SU-DHL-6 (cell line): ENCODE data around the gene BPIFB3.

Experiments used
- H2AFZ ChIP-seq: fragments of 200-600 bp; sonication (generic); 2 replicates; pipeline ENCODE4 v1.6.1; 2014; ENCODE audit warnings: low read depth, mild to moderate bottlenecking, moderate library complexity, mixed read lengths, antibody characterized with exemption, low read length; ENCODE audit not compliant: severe bottlenecking
- H3F3A ChIP-seq: fragments of 200-600 bp; shearing (Covaris generic); 2 replicates; pipeline ENCODE4 v1.6.0; 2016; ENCODE audit warnings: antibody characterized with exemption, mild to moderate bottlenecking; ENCODE audit not compliant: insufficient read depth
- H3K27ac ChIP-seq: fragments of 200-600 bp; sonication (generic); 2 replicates; pipeline ENCODE4 v1.5.1; 2016; ENCODE audit warnings: low read depth, mild to moderate bottlenecking, low read length, moderate library complexity, mixed read lengths
- H3K27me3 ChIP-seq: fragments of 200-600 bp; sonication (generic), shearing (Covaris generic); 2 replicates; pipeline ENCODE4 v1.6.0; 2014; ENCODE audit warnings: mild to moderate bottlenecking, low read length
- H3K36me3 ChIP-seq: fragments of 200-600 bp; sonication (generic); 2 replicates; pipeline ENCODE4 v1.6.1; 2014; ENCODE audit warnings: mild to moderate bottlenecking, low read length, mixed read lengths
- H3K4me2 ChIP-seq: fragments of 300-600, 200-600 bp; shearing (Covaris generic), sonication (generic); 2 replicates; pipeline ENCODE4 v1.6.0; 2014; ENCODE audit warnings: low read length, low read depth, mild to moderate bottlenecking; ENCODE audit not compliant: poor library complexity, severe bottlenecking
- H3K4me3 ChIP-seq: fragments of 200-600 bp; sonication (generic); 2 replicates; pipeline ENCODE4 v1.5.1; 2014; ENCODE audit warnings: antibody characterized with exemption, low read length, mild to moderate bottlenecking, mixed read lengths; ENCODE audit not compliant: insufficient read depth, poor library complexity, severe bottlenecking
- H3K79me2 ChIP-seq: fragments of 200-600 bp; sonication (generic); 2 replicates; pipeline ENCODE4 v1.6.1; 2014; ENCODE audit warnings: mild to moderate bottlenecking, low read length, moderate library complexity; ENCODE audit not compliant: insufficient read depth
- H3K9ac ChIP-seq: fragments of 200-600 bp; sonication (generic); 2 replicates; pipeline ENCODE4 v1.7.0; 2014; ENCODE audit warnings: mild to moderate bottlenecking, low read length
- H3K9me2 ChIP-seq: fragments of 200-600 bp; sonication (generic); replicated peaks from 2 replicates; pipeline ENCODE4 v1.6.1; 2014; ENCODE audit warnings: low read length; ENCODE audit not compliant: insufficient read depth
- H3K9me3 ChIP-seq: fragments of 200-600 bp; sonication (generic); 2 replicates; pipeline ENCODE4 v1.6.1; 2014; ENCODE audit warnings: low read length, mixed read lengths; ENCODE audit not compliant: insufficient read depth
- H4K20me1 ChIP-seq: fragments of 200-600 bp; sonication (generic); 2 replicates; pipeline ENCODE4 v1.6.1; 2014; ENCODE audit warnings: low read depth, mild to moderate bottlenecking, antibody characterized with exemption, low read length, moderate library complexity, mixed read lengths
- CTCF ChIP-seq: fragments of 200-600 bp; sonication (generic); IDR thresholded peaks from one replicate; pipeline ENCODE4 v1.5.1; 2017; ENCODE audit warnings: antibody characterized with exemption, mild to moderate bottlenecking, low read length, moderate library complexity; ENCODE audit not compliant: insufficient read depth, poor library complexity, severe bottlenecking
- EZH2phosphoT487 ChIP-seq: fragments of 200-600 bp; sonication (generic), shearing (Covaris generic); conservative IDR thresholded peaks from 2 replicates; pipeline ENCODE4 v1.6.1; 2018; ENCODE audit warnings: mild to moderate bottlenecking, antibody characterized with exemption, low read length, moderate library complexity, mixed read lengths

BPIFB3 gene

GRCh38 chr20:33031531-33031930 is 22.2 kb upstream of the BPIFB3 start, which contains the start of gene BPIFB6:
BPIFB6 (plus strand) TSS chr20:33031648; CDS start chr20:33031648, 0 bp downstream.
- no peak within 1 kb of the TSS for H3K4me3 ChIP-seq
- H3K9me2 ChIP-seq, result no peaks in the 10 kb centered on the region
- no peak within 1 kb of the TSS for H3K4me2 ChIP-seq
- no peaks in the 10 kb centered on the region for H3K27me3 ChIP-seq
- no peak for TF ChIP-seq EZH2phosphoT487
- no peaks in the 10 kb centered on the region for H3K9me3 ChIP-seq
- no peaks in the 10 kb centered on the region for H4K20me1 ChIP-seq
- H3K36me3 ChIP-seq, result no peaks in the 10 kb centered on the region
- H3F3A ChIP-seq, result no peaks in the 10 kb centered on the region
- H3K79me2 ChIP-seq, result no peaks in the 10 kb centered on the region
- H3K9ac ChIP-seq, result no peak within 1 kb of the TSS
- no peak within 1 kb of the TSS for H2AFZ ChIP-seq
- H3K27ac ChIP-seq, result no peak within 1 kb of the TSS

DNA sequence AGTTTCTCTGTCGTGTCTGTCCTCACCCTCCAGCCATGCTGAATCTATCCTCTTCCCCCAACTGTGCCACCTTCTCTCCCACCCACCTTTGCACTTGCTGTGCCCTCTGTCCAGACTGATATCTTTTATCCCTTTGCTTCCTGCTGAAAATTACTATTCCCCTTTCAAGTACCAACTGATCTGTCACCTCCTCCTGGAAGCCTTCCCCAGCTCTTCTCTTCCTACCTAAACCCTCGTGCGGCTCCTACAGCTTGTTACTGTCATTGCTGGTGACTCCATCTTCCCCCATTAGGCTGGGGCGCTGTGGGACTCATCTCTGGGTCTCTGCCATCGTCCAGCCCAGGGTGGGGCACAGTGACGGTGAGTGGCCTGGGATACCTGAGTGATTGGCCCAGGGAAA is 21.1 kb upstream of the BPIFB3 start:
- no peaks in the 10 kb centered on the region for H3K79me2 ChIP-seq
- H3K4me3 ChIP-seq, result no peak overlapping the region
- H2AFZ ChIP-seq, result no peak overlapping the region
- H4K20me1 ChIP-seq, result no peaks in the 10 kb centered on the region
- H3K27ac ChIP-seq, result no peak overlapping the region
- no peaks in the 10 kb centered on the region for H3K9me3 ChIP-seq
- H3K4me2 ChIP-seq, result no peak overlapping the region
- TF ChIP-seq EZH2phosphoT487, result no peak
- no peak for TF ChIP-seq CTCF
- H3K9ac ChIP-seq, result no peak overlapping the region
- no peaks in the 10 kb centered on the region for H3K9me2 ChIP-seq
- no peaks in the 10 kb centered on the region for H3K36me3 ChIP-seq
- H3K27me3 ChIP-seq, result no peaks in the 10 kb centered on the region
- no peaks in the 10 kb centered on the region for H3F3A ChIP-seq

GRCh38 chr20:33033381-33033780 is 20.3 kb upstream of the BPIFB3 start:
- Histone ChIP-seq H4K20me1 (no peaks in the 10 kb centered on the region), H3K4me3 (no peak overlapping the region), H3K79me2 (no peaks in the 10 kb centered on the region), H3K27me3 (no peaks in the 10 kb centered on the region), H3K9me3 (no peaks in the 10 kb centered on the region), H3K4me2 (no peak overlapping the region), H3K9me2 (no peaks in the 10 kb centered on the region), H2AFZ (no peak overlapping the region), H3F3A (no peaks in the 10 kb centered on the region), H3K36me3 (no peaks in the 10 kb centered on the region), H3K9ac (no peak overlapping the region), H3K27ac (no peak overlapping the region)
- TF ChIP-seq EZH2phosphoT487 (no peak), CTCF (no peak)

DNA sequence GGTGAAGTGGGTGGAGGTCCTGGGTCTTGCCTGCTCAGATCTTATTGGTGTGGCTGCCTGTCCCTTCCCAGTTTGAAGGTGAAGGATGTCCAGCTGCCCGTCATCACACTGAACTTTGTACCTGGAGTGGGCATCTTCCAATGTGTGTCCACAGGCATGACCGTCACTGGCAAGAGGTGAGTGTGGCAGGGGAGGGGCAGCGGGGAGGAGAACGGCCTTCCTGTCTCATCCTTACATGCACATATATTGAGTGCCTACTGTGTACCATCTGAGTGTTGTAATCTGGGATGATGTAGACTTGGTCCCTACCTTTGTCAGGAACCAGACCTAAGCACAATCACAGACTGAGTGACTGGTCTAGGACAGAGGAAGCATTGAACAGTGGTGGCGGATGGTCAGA is 19.6 kb upstream of the BPIFB3 start:
- H3K27me3 ChIP-seq, result no peaks in the 10 kb centered on the region
- no peaks in the 10 kb centered on the region for H3K36me3 ChIP-seq
- no peaks in the 10 kb centered on the region for H4K20me1 ChIP-seq
- H3K9ac ChIP-seq, result no peak overlapping the region
- H3K4me3 ChIP-seq, result no peak overlapping the region
- H3K9me3 ChIP-seq, result no peaks in the 10 kb centered on the region
- no peaks in the 10 kb centered on the region for H3K79me2 ChIP-seq
- H3F3A ChIP-seq, result no peaks in the 10 kb centered on the region
- H3K4me2 ChIP-seq, result no peak overlapping the region
- no peak overlapping the region for H3K27ac ChIP-seq
- H3K9me2 ChIP-seq, result no peaks in the 10 kb centered on the region
- TF ChIP-seq EZH2phosphoT487 (no peak), CTCF (no peak)
- H2AFZ ChIP-seq, result no peak overlapping the region
